Stimulated activated CD4-positive, alpha-beta T cell treated with anti-CD3 and anti-CD28 coated beads, Interleukin-12 subunit alpha, Interleukin-12 subunit beta, amount 100 ng/mL, for 24 hours (primary cell): ENCODE measurements around the gene FAM81A.
A peak's percentile ranks its signal among the peaks of the same experiment; 100 is the strongest.

Experiments used
- DNase-seq, 2 experiments: peaks; one replicate each; pipeline ENCODE4 v3.0.0-alpha.2; 2020; ENCODE audit warnings: low read depth in 2 of 2

Gene FAM81A

GRCh38 chr15:59541750-59542149 is 103.8 kb downstream of the FAM81A start:
- DNase-seq = no peak

- peak in 1 of 2 experiments; percentile 5 for DNase-seq
These were observed 105.9 kb downstream of the FAM81A start for GRCh38 chr15:59543721-59544547.

GRCh38 chr15:59545573-59545972 is 107.6 kb downstream of the FAM81A start:
- no peak for DNase-seq

GRCh38 chr15:59548501-59549226 is 110.7 kb downstream of the FAM81A start:
- DNase-seq = no peak

- DNase-seq = no peak
These were observed 111.6 kb downstream of the FAM81A start for GRCh38 chr15:59549301-59550185.

- no peak for DNase-seq
These were observed 112.5 kb downstream of the FAM81A start for GRCh38 chr15:59550530-59550929.

- no peak for DNase-seq
These were observed 113.0 kb downstream of the FAM81A start for GRCh38 chr15:59550956-59551355.

- DNase-seq = no peak
These were observed 116.1 kb downstream of the FAM81A start for GRCh38 chr15:59553879-59554735.

- DNase-seq = no peak
These were observed 117.7 kb downstream of the FAM81A start for GRCh38 chr15:59555696-59556095.

GRCh38 chr15:59556380-59556779 is 118.4 kb downstream of the FAM81A start:
- DNase-seq = no peak

GRCh38 chr15:59557581-59557980 is 119.6 kb downstream of the FAM81A start:
- DNase-seq = no peak

GRCh38 chr15:59558851-59559250 is 120.9 kb downstream of the FAM81A start:
- no peak for DNase-seq

- DNase-seq = no peak
These were observed 123.6 kb downstream of the FAM81A start for GRCh38 chr15:59561547-59561946.

- DNase-seq = no peak
These were observed 124.6 kb downstream of the FAM81A start for GRCh38 chr15:59562448-59563186.

GRCh38 chr15:59565299-59565698 is 127.3 kb downstream of the FAM81A start:
- no peak for DNase-seq

GRCh38 chr15:59567324-59567723 is 129.3 kb downstream of the FAM81A start:
- DNase-seq = no peak

GRCh38 chr15:59569477-59569876 is 131.5 kb downstream of the FAM81A start:
- DNase-seq = no peak

GRCh38 chr15:59570315-59570714 is 132.3 kb downstream of the FAM81A start:
- no peak for DNase-seq

GRCh38 chr15:59571606-59572005 is 133.6 kb downstream of the FAM81A start:
- DNase-seq = no peak
